ENCODE measurements around the gene XRCC5.

Gene XRCC5

GRCh38 chr2:216219861-216220260, 110.7 kb downstream of the XRCC5 start:
- TF ChIP-seq, protein P1, sequence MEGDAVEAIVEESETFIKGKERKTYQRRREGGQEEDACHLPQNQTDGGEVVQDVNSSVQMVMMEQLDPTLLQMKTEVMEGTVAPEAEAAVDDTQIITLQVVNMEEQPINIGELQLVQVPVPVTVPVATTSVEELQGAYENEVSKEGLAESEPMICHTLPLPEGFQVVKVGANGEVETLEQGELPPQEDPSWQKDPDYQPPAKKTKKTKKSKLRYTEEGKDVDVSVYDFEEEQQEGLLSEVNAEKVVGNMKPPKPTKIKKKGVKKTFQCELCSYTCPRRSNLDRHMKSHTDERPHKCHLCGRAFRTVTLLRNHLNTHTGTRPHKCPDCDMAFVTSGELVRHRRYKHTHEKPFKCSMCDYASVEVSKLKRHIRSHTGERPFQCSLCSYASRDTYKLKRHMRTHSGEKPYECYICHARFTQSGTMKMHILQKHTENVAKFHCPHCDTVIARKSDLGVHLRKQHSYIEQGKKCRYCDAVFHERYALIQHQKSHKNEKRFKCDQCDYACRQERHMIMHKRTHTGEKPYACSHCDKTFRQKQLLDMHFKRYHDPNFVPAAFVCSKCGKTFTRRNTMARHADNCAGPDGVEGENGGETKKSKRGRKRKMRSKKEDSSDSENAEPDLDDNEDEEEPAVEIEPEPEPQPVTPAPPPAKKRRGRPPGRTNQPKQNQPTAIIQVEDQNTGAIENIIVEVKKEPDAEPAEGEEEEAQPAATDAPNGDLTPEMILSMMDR (IDR thresholded peaks at IDR 0.05; ENCODE audit: insufficient read depth, low read length, poor library complexity, severe bottlenecking) = no peak

DNA sequence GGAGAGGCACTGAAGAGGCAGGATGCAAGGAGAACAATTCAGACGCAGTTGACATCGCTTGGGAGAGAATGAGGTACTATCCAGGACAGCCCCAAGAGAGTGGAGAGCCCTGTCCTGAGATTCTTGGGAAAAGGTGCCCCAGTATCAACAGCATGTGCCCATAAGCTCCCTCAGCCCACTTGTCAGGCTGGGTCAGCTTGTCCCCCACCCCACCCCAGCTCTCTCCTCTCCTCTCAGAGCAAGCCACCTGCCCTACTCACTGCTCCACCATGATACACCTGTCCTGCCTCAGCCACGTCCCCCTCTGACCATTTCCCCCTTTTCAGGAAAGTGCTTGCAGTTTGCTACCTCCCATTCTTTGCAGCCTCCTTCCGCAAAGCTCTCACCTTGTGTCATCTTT, 111.8 kb downstream of the XRCC5 start:
- no peaks in the 10 kb centered on the region for H3K27me3 ChIP-seq (replicated peaks; ENCODE audit: control insufficient read depth, insufficient read depth, low read length)
- no peak overlapping the region for H3K4me3 ChIP-seq (replicated peaks; ENCODE audit: low read depth, low read length)
- TF ChIP-seq, protein P1 (IDR thresholded peaks at IDR 0.05; ENCODE audit: insufficient read depth, low read length, poor library complexity, severe bottlenecking) = no peak
- H3K36me3 ChIP-seq (ENCODE audit: control insufficient read depth, insufficient read depth, low read length) = no peaks in the 10 kb centered on the region; the same call in 1 of the 2 replicates
- DNase-seq (ENCODE audit: extremely low read depth, insufficient read length) = no peak

More at GRCh38 chr2:216219861-216220260, 110.7 kb downstream of the XRCC5 start:
- H3K4me3 ChIP-seq (replicated peaks; ENCODE audit: low read depth, low read length) = no peak overlapping the region
- no peaks in the 10 kb centered on the region; the same call in 1 of the 2 replicates for H3K36me3 ChIP-seq (ENCODE audit: control insufficient read depth, insufficient read depth, low read length)
- H3K27me3 ChIP-seq (replicated peaks; ENCODE audit: control insufficient read depth, insufficient read depth, low read length) = no peaks in the 10 kb centered on the region
- no peak for DNase-seq (ENCODE audit: extremely low read depth, insufficient read length)

DNA sequence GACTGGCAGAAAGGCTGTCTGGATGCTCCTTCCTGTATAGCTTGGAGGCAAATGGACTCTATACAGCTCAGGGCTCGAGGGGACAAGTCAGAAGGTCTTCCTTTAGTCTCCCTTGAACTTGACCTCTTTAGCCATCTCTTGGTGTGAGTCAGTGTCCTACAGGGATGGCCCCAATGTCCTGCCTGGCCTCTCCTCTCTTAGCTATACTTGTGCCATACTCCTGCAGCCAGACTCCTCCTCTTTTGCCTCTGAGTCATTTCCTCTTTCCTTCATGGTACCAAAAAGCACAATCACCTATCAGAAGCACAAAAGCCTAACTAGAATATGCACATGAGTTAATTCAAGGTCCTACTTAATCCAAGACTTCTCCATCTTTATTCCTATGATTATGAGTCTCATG, 112.7 kb downstream of the XRCC5 start:
- H3K4me3 ChIP-seq (replicated peaks; ENCODE audit: low read depth, low read length) = no peak overlapping the region
- TF ChIP-seq, protein P1 (IDR thresholded peaks at IDR 0.05; ENCODE audit: insufficient read depth, low read length, poor library complexity, severe bottlenecking) = no peak
- no peaks in the 10 kb centered on the region for H3K27me3 ChIP-seq (replicated peaks; ENCODE audit: control insufficient read depth, insufficient read depth, low read length)
- no peak for DNase-seq (ENCODE audit: extremely low read depth, insufficient read length)
- H3K36me3 ChIP-seq (ENCODE audit: control insufficient read depth, insufficient read depth, low read length) = no peaks in the 10 kb centered on the region; the same call in 1 of the 2 replicates

DNA sequence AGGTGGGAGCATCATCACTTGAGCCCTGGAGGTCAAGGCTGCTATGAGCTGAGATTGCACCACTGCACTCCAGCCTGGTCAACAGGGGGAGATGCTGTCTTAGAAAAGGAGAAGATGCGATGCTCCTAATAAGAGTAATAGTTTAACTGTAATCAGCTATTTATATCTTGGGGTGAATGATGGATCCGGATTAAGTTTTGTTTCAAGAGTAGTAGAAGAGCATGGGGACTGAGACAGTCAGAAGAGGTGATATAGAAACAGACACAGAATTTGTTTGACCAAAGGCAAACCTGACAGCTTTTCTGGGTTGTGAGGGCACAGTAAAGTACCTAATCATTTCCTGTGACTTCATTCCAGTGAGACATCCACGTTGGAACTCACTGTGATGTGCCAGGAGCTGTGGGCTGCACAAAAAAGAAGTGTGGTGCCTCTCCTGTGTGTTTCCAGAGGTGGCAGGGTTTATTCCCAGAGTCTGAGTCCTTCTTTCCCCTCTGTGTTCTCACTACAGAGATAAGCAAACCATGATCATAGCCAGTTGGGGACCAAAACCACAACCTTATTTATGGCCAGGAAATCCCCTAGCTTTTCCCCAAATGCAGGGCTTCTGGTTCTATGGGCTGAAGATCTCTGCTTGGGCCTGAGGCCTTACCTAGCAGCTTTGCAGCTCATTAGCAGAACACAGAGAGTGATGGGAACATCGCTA, 113.7 kb downstream of the XRCC5 start:
- H3K36me3 ChIP-seq (ENCODE audit: control insufficient read depth, insufficient read depth, low read length) = no peaks in the 10 kb centered on the region; the same call in 1 of the 2 replicates
- no peak overlapping the region for H3K4me3 ChIP-seq (replicated peaks; ENCODE audit: low read depth, low read length)
- peak; percentile 48 for DNase-seq (ENCODE audit: extremely low read depth, insufficient read length)
- no peaks in the 10 kb centered on the region for H3K27me3 ChIP-seq (replicated peaks; ENCODE audit: control insufficient read depth, insufficient read depth, low read length)
- TF ChIP-seq, protein P1 (IDR thresholded peaks at IDR 0.05; ENCODE audit: insufficient read depth, low read length, poor library complexity, severe bottlenecking) = peak; percentile 67

- Histone ChIP-seq H3K36me3 (ENCODE audit: control insufficient read depth, insufficient read depth, low read length) (no peaks in the 10 kb centered on the region; the same call in 1 of the 2 replicates), H3K4me3 (replicated peaks; ENCODE audit: low read depth, low read length) (no peak overlapping the region), H3K27me3 (replicated peaks; ENCODE audit: control insufficient read depth, insufficient read depth, low read length) (no peaks in the 10 kb centered on the region)
- no peak for DNase-seq (ENCODE audit: extremely low read depth, insufficient read length)
- TF ChIP-seq, protein P1 (IDR thresholded peaks at IDR 0.05; ENCODE audit: insufficient read depth, low read length, poor library complexity, severe bottlenecking) = no peak
These were observed 115.2 kb downstream of the XRCC5 start for GRCh38 chr2:216224388-216224787.

All from GM06990 (cell line).